Stimulated activated CD8-positive, alpha-beta memory T cell treated with anti-CD3 and anti-CD28 coated beads, Interleukin-12 subunit alpha, Interleukin-12 subunit beta, amount 100 ng/mL, for 24 hours (primary cell): ENCODE data around the gene MYO18B.

Experiments
- DNase-seq: peaks from one replicate; pipeline ENCODE4 v3.0.0-alpha.2; 2020; ENCODE audit errors: extremely low read depth

The MYO18B gene

DNA sequence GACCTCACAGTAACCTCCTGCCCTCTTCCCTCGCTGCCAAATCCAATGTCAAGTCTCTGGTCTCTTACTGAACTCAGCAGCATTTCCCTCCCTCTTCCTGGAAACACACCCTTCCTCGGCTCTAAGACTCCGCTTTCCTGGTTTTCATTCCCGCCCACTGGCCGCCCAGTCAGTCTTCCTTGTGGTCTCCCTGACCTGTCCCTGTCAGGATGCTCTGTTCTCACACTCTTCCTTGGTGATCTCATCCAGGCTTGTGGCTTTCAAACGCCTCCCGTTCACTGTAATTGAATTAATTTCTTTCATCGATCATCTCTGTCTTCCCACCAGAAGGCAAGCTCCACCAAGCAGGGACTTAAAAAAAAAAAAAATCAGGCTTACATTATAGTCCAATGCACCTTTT lies 33.5 kb downstream of the MYO18B start:
- DNase-seq, result no peak

DNA sequence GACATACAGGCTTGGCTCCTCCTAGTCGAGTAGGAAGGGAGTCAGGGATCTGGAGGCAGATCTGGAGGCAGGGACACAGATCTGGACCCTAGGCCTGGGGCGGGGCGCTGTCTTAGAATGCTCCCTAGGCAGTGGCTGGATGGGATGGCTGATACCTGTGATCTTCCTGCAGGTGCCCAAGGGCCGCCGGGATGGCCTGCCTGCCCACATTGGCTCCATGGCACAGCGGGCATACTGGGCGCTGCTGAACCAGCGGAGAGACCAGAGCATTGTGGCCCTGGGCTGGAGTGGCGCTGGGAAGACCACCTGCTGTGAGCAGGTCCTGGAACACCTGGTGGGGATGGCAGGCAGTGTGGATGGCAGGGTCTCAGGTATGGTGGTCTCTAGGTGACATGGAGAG lies 35.4 kb downstream of the MYO18B start:
- no peak for DNase-seq

DNA sequence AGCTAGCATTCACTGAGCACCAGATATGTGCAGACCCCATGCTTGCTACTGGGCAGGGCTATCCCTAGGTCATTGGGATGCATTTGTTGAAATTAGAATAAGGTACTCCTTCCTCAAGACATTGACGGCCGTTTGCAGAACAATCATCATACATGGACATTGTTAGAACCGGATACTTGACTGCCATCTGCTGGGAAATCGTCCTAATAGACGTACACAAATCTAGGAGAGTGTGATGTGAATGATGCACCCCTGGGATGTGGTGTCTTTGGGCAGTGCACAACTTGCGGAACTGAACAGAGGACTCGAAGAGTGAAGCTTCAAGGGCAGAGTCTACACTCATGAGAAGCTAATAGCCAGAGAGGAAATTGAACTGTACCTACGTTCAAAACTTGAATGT lies 35.9 kb downstream of the MYO18B start:
- DNase-seq, result no peak

GRCh38 chr22:25779426-25779825 lies 37.4 kb downstream of the MYO18B start:
- no peak for DNase-seq

DNA sequence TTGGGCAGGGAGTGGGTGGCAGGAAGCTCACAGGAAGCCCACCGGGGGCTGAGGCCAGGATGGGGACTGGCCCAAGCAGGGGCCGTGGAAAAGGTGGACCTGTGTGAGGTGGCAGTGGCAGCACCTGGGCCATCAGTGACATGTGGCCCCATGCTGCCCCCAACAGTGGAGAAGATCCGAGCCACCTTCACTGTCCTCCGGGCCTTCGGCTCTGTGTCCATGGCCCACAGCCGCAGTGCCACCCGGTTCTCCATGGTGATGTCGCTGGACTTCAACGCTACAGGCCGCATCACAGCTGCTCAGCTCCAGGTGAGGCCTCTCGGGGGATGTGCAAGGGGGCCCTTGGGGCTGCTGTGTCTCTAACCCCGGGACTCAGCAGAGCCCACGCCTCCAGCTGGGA lies 37.9 kb downstream of the MYO18B start:
- no peak for DNase-seq

- DNase-seq, result no peak
Observed at GRCh38 chr22:25780673-25781072, 38.7 kb downstream of the MYO18B start.

DNA sequence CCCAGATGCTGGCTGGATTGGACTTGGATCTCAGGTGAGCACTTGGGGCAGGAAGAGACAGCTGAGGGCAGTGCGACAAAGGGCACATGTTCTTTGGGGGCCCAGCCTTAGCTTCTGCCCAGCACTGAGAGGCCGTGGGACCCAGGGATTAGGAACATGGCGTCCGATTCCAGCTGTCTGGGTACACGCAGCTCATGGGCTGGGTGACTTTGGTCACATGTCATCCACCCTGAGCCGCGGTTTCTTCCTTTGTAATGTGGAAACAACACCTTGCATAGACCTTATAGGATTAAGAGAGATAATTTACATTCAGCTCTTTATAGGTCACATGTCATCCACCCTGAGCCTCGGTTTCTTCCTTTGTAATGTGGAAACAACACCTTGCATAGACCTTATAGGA lies 39.8 kb downstream of the MYO18B start:
- no peak for DNase-seq

- no peak for DNase-seq
Observed at GRCh38 chr22:25782831-25783230, 40.8 kb downstream of the MYO18B start.

DNA sequence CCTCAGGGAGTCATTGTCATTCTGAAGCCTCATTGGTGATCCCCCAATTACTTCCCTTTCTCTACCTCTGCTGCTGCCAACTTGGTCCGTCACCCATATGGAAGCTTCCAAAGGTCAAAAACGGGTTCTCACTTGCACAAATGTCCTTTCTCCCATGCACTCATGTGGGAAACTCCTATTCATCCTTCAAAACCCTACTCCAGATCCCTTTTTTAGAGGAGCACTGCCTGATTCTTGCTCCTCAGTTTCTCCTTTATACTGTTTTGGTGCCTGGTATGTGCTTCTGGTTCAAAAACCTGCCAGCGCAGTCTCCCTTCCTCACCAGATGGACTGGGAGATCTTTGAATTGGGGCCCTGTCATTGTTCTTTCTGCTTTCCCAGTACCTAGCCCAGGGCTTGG lies 41.9 kb downstream of the MYO18B start:
- no peak for DNase-seq

DNA sequence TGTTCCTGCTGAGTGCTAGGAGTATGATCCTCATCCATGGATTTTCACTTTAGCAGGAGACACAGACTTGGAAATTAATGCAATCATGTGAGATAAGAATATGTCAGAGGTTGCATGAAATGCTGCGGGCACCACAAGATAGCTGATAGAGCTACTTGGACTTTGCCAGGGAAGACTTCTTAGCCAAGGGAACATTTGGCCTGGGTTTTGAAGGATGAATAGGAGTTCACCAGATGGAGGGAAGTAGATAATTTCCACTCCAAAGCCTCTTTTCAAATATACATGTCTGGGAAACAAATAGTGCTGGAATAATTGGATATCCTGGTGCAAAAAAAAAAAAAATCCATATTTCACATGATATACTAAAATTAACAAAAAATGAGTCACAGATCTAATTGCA lies 44.2 kb downstream of the MYO18B start:
- DNase-seq, result no peak

DNA sequence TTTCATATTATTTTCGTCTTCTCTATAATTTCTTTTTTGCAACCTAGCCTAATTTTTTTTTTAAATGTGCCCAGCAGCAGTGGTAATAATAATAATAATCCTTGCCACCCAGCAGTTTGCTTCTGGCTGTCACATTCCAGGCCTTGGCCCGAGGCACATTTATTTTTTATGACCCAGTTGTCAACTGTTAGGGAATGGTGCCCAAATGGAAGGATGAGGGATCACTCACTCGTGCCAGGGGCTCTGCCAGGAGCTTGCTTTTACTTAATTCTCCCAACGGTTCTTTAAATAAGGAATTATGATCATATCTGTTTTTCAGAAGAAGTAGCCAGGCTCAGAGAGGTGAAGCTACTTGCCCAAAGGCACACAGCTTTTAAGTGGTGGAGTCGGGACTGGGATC lies 49.6 kb downstream of the MYO18B start:
- no peak for DNase-seq

DNA sequence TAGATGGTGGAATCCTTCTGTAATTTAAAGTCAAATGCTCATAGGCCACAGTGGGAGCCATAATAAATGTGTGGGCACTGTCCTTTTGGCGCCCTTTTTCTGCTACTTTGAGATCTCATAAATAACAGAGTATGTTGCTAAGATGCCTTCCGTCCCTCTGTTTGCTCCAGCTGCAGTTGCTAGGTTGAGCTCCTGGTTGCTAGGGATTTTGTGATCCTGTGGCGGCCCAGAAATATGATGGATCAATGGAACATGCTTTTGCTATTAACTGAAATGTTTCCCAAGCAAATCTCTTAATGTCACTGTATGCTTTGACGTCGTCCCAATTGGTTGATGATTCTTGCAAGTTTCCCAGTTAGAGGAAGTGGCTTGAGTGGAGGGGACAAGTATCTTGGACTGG lies 53.5 kb downstream of the MYO18B start:
- no peak for DNase-seq

DNA sequence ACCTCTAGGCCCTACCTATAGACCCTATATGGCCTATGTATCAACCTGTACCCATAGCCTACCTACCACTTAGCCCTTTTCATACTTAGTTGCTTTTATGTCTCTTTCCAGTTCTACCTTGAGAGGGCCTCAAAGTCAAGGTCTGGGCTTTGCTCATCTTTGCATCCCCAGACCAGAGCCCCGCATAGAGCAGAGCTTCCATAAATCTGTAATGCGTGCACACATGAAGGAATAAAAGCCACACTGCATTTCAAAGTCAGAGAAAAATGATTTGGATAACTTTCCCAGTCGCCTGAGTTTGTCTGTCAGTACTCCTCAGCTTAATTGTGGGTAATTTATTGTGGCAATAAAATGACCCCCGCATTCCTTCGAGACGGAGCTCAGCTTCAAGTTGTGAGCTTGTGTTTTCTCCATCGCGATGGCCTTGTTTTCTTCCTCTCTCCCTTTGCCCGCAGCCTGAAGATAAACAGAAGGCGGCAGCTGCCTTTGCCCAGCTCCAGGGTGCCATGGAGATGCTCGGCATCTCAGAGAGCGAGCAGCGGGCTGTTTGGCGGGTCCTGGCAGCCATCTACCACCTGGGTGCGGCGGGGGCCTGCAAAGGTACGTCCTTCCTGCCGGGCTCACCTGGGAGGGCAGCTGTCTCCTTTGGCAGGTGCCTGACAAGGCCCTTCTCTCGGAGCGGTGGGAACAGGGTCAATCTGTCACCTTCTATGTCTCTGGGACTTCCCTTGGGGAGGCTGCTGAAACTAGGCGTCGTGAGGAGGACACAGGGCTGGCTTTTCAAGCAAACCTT lies 55.7 kb downstream of the MYO18B start:
- DNase-seq, result no peak

GRCh38 chr22:25800766-25801165 lies 58.8 kb downstream of the MYO18B start:
- no peak for DNase-seq

- DNase-seq, result no peak
Observed at GRCh38 chr22:25802018-25802417, 60.0 kb downstream of the MYO18B start.

DNA sequence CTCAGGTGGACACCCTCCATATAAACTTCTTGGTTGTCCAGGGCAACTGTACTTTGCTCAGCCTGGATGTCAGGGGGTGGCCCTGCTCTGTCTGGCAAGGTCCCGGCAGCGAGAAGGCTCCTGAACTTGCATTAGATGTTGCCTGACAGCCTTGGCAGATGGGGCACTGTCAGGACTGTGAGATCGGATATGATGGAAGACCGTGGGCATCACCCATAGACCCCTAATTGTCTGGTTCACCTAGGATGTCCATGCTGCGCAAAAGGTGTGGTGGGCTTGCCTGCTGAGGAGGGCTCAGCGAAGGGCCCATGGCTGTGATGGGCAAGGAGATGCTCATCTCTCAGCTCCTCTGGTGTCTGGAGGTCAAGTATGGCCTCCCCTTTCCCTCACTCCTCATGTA lies 62.7 kb downstream of the MYO18B start:
- no peak for DNase-seq

- DNase-seq, result no peak
Observed at GRCh38 chr22:25806579-25806978, 64.6 kb downstream of the MYO18B start.

DNA sequence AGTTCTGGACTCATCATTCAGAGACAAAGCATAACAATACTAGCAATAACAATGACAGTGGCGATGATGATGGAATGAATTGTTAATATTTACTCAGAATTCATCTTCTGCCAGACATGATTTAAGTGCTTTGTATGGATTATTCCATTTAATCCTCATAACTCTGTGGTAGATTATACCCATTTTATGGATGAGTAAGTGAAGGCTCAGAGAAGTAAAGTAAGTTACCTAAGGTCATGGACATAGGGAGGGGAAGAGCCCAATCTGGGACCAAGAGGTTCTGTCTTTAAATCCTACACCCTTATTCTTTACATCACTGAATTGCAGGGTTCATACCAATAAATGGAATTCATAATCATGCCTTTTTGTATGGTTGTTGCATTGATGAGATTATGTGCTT lies 72.7 kb downstream of the MYO18B start:
- no peak for DNase-seq

DNA sequence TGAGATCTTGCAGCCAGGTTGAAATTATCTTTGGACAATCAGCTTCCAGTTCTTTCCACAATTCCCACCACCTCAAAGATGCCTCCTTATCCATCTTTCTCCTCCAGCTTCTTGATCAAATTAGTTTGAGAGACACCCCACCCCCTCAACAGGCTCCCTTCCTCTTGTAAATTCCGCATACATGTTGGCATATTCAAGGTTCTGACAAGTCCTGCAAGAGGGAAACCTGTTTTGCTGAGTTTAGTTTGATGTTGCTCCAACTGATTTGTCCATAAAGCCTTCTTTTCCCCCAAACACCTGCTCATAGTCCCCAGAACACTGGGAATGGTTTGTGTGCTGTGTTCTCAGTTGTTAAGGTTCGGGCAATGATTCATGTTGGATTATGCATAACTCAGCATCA lies 73.6 kb downstream of the MYO18B start:
- no peak for DNase-seq

- no peak for DNase-seq
Observed at GRCh38 chr22:25816522-25817059, 74.6 kb downstream of the MYO18B start.

- no peak for DNase-seq
Observed at GRCh38 chr22:25817092-25817943, 75.3 kb downstream of the MYO18B start.

- no peak for DNase-seq
Observed at GRCh38 chr22:25818541-25818940, 76.6 kb downstream of the MYO18B start.

DNA sequence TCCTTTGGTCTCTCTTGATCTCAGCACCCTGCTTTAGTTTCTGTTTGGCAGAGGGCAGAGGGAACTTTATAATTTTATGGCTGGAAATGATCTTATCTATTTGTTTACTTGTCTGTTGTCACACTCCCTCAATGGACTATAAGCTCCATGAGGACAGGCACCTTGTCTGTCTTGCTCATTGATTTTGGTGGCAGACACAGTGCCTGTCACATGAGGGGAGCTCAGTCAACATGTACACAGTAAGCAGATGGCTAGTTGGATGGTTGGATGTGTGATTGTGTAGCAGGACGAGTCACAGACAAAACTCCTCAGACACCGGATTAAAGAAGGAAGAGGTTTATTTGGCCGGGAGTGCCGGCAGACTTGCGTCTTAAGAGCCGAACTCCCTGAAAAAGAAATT lies 80.4 kb downstream of the MYO18B start:
- DNase-seq, result no peak
